NT2/D1 (cell line): ENCODE measurements around the gene WNT6.

Source experiments
- DNase-seq: peaks from one replicate; pipeline ENCODE4 v3.0.0-alpha.2; 2011; ENCODE audit warnings: low read depth, low spot score
- H3K27me3 ChIP-seq: 2 replicates; pipeline ENCODE4 v1.6.0; 2011; ENCODE audit warnings: mild to moderate bottlenecking; ENCODE audit not compliant: insufficient read length, insufficient read depth
- H3K36me3 ChIP-seq: 2 replicates; pipeline ENCODE4 v1.6.1; 2011; ENCODE audit warnings: mild to moderate bottlenecking, low read length, mixed read lengths; ENCODE audit not compliant: insufficient read depth, insufficient read length
- H3K4me1 ChIP-seq: 2 replicates; pipeline ENCODE4 v1.5.1; 2011; ENCODE audit not compliant: insufficient read depth, insufficient read length
- H3K4me3 ChIP-seq: 2 replicates; pipeline ENCODE4 v1.5.1; 2011; ENCODE audit warnings: low read depth; ENCODE audit not compliant: insufficient read length
- H3K9ac ChIP-seq: 2 replicates; pipeline ENCODE4 v1.6.0; 2011; ENCODE audit warnings: low read depth; ENCODE audit not compliant: insufficient read length
- H3K9me3 ChIP-seq: 2 replicates; pipeline ENCODE4 v1.5.1; 2011; ENCODE audit warnings: mild to moderate bottlenecking, low read length; ENCODE audit not compliant: insufficient read depth
- SUZ12 ChIP-seq: IDR thresholded peaks from 2 replicates; pipeline ENCODE4 v1.6.1; 2011; ENCODE audit not compliant: insufficient read length, insufficient read depth; ENCODE audit errors: extremely low read depth
- YY1 ChIP-seq: IDR thresholded peaks from 2 replicates; pipeline ENCODE4 v1.6.1; 2011; ENCODE audit not compliant: insufficient read length, insufficient read depth
- ZNF274 ChIP-seq: IDR thresholded peaks from 2 replicates; pipeline ENCODE4 v1.6.1; 2011; ENCODE audit warnings: mild to moderate bottlenecking, low read depth, low read length

The WNT6 gene

GRCh38 chr2:218858671-218859555 is 692 bp upstream of the WNT6 start:
- Histone ChIP-seq H3K9me3 (no peaks in the 10 kb centered on the region), H3K27me3 (peaks cover 78% of the 10 kb centered on the region), H3K4me3 (peak overlapping the region; percentile 31), H3K9ac (peak overlapping the region; percentile 59), H3K4me1 (peaks cover 39% of the 10 kb centered on the region), H3K36me3 (no peaks in the 10 kb centered on the region)
- TF ChIP-seq SUZ12: peak; percentile 20
- TF ChIP-seq YY1: no peak
- DNase-seq: no peak

- TF ChIP-seq SUZ12 (peak; percentile 41), YY1 (no peak), ZNF274 (no peak)
- Histone ChIP-seq H3K27me3 (peaks cover 75% of the 10 kb centered on the region), H3K4me3 (peak overlapping the region; percentile 42), H3K4me1 (peaks cover 40% of the 10 kb centered on the region), H3K9me3 (no peaks in the 10 kb centered on the region), H3K36me3 (no peaks in the 10 kb centered on the region), H3K9ac (peak overlapping the region; percentile 79)
- DNase-seq: no peak
Measured at GRCh38 chr2:218859988-218860831, 605 bp downstream of the WNT6 start.

GRCh38 chr2:218860950-218861381 is 1.4 kb downstream of the WNT6 start:
- Histone ChIP-seq H3K36me3 (no peaks in the 10 kb centered on the region), H3K9me3 (no peaks in the 10 kb centered on the region), H3K4me1 (peaks cover 32% of the 10 kb centered on the region), H3K4me3 (no peak overlapping the region), H3K9ac (no peak overlapping the region), H3K27me3 (peaks cover 68% of the 10 kb centered on the region)
- no peak for TF ChIP-seq SUZ12
- TF ChIP-seq ZNF274: no peak
- TF ChIP-seq YY1: no peak
- DNase-seq: peak; percentile 85

- TF ChIP-seq SUZ12 (no peak), ZNF274 (no peak), YY1 (no peak)
- H3K4me3 ChIP-seq: no peak overlapping the region
- H3K27me3 ChIP-seq: peaks cover 63% of the 10 kb centered on the region
- no peak for DNase-seq
- H3K9ac ChIP-seq: no peak overlapping the region
- peaks cover 29% of the 10 kb centered on the region for H3K4me1 ChIP-seq
- H3K36me3 ChIP-seq: no peaks in the 10 kb centered on the region
- no peaks in the 10 kb centered on the region for H3K9me3 ChIP-seq
Measured at GRCh38 chr2:218861645-218862318, 2.2 kb downstream of the WNT6 start.

- no peaks in the 10 kb centered on the region for H3K36me3 ChIP-seq
- no peak for TF ChIP-seq YY1
- H3K4me1 ChIP-seq: peaks cover 21% of the 10 kb centered on the region
- H3K27me3 ChIP-seq: peaks cover 58% of the 10 kb centered on the region
- no peaks in the 10 kb centered on the region for H3K9me3 ChIP-seq
- no peak overlapping the region for H3K4me3 ChIP-seq
- DNase-seq: no peak
- H3K9ac ChIP-seq: no peak overlapping the region
Measured at GRCh38 chr2:218863021-218863520, 3.5 kb downstream of the WNT6 start.

GRCh38 chr2:218865396-218865795 is 5.8 kb downstream of the WNT6 start:
- H3K4me1 ChIP-seq: peaks cover 11% of the 10 kb centered on the region
- peaks cover 53% of the 10 kb centered on the region for H3K27me3 ChIP-seq
- H3K36me3 ChIP-seq: no peaks in the 10 kb centered on the region
- no peak overlapping the region for H3K4me3 ChIP-seq
- no peak overlapping the region for H3K9ac ChIP-seq
- no peak for DNase-seq
- TF ChIP-seq SUZ12 (no peak), YY1 (no peak), ZNF274 (no peak)
- no peaks in the 10 kb centered on the region for H3K9me3 ChIP-seq
